MM.1S (cell line): ENCODE results near the gene SUSD2.

Experiments used
- DNase-seq: peaks from one replicate; pipeline ENCODE4 v3.0.0-alpha.2; 2015
- H2AFZ ChIP-seq: fragments of 300-600 bp; sonication (generic); 2 replicates; pipeline ENCODE4 v1.6.0; 2016; ENCODE audit warnings: antibody characterized with exemption, low read length
- H3F3A ChIP-seq: fragments of 300-600 bp; sonication (generic); 2 replicates; pipeline ENCODE4 v1.6.1; 2016; ENCODE audit warnings: mild to moderate bottlenecking, antibody characterized with exemption, low read length, moderate library complexity, mixed read lengths; ENCODE audit not compliant: insufficient read depth
- H3K27ac ChIP-seq: fragments of 300-600 bp; sonication (generic); 2 replicates; pipeline ENCODE4 v1.5.1; 2016; ENCODE audit warnings: mild to moderate bottlenecking, low read length
- H3K27me3 ChIP-seq: fragments of 300-600 bp; sonication (generic); replicated peaks from 2 replicates; pipeline ENCODE4 v1.6.0; 2016; ENCODE audit warnings: low read length; ENCODE audit not compliant: insufficient read depth
- H3K36me3 ChIP-seq: fragments of 300-600 bp; sonication (generic); replicated peaks from 2 replicates; pipeline ENCODE4 v1.6.1; 2016; ENCODE audit warnings: mild to moderate bottlenecking, low read length, mixed read lengths; ENCODE audit not compliant: insufficient read depth
- H3K4me1 ChIP-seq: fragments of 300-600 bp; sonication (generic); 2 replicates; pipeline ENCODE4 v1.6.1; 2016; ENCODE audit warnings: low read length, mixed read lengths
- H3K4me2 ChIP-seq: fragments of 300-600 bp; sonication (generic); 2 replicates; pipeline ENCODE4 v1.6.0; 2016; ENCODE audit warnings: low read depth, low read length
- H3K4me3 ChIP-seq: fragments of 300-600 bp; sonication (generic); 2 replicates; pipeline ENCODE4 v1.5.1; 2016; ENCODE audit warnings: low read length, mixed read lengths
- H3K79me2 ChIP-seq: fragments of 300-600 bp; sonication (generic); 2 replicates; pipeline ENCODE4 v1.6.1; 2016; ENCODE audit warnings: mixed run types, low read length, mixed read lengths
- H3K9ac ChIP-seq: fragments of 300-600 bp; sonication (generic); 2 replicates; pipeline ENCODE4 v1.6.1; 2016; ENCODE audit warnings: low read length, mixed read lengths
- H3K9me2 ChIP-seq: fragments of 300-600 bp; sonication (generic); replicated peaks from 2 replicates; pipeline ENCODE4 v1.6.1; 2016; ENCODE audit warnings: mild to moderate bottlenecking, low read length, mixed read lengths; ENCODE audit not compliant: insufficient read depth
- H3K9me3 ChIP-seq: fragments of 300-600 bp; sonication (generic); replicated peaks from 2 replicates; pipeline ENCODE4 v1.6.1; 2016; ENCODE audit warnings: mild to moderate bottlenecking, low read length, mixed read lengths; ENCODE audit not compliant: insufficient read depth
- H4K20me1 ChIP-seq: fragments of 300-600 bp; sonication (generic); 2 replicates; pipeline ENCODE4 v1.6.1; 2016; ENCODE audit warnings: mild to moderate bottlenecking, low read length, moderate library complexity, mixed read lengths; ENCODE audit not compliant: insufficient read depth
- EZH2 ChIP-seq: fragments of 300-600 bp; sonication (generic); optimal IDR thresholded peaks from 2 replicates; pipeline ENCODE3; 2017; ENCODE audit warnings: low read depth, mild to moderate bottlenecking, antibody characterized with exemption, low read length, mixed read lengths
- EZH2phosphoT487 ChIP-seq: fragments of 300-600 bp; sonication (generic); IDR thresholded peaks from 2 replicates; pipeline ENCODE4 v1.6.1; 2018; ENCODE audit warnings: antibody characterized with exemption, low read length
- TF ChIP-seq, protein P1 (sequence below): fragments of 300-600 bp; sonication (generic); IDR thresholded peaks from 2 replicates; pipeline ENCODE4 v1.5.1; 2016; ENCODE audit warnings: antibody characterized with exemption, low read length, mixed read lengths

SUSD2 gene

DNA sequence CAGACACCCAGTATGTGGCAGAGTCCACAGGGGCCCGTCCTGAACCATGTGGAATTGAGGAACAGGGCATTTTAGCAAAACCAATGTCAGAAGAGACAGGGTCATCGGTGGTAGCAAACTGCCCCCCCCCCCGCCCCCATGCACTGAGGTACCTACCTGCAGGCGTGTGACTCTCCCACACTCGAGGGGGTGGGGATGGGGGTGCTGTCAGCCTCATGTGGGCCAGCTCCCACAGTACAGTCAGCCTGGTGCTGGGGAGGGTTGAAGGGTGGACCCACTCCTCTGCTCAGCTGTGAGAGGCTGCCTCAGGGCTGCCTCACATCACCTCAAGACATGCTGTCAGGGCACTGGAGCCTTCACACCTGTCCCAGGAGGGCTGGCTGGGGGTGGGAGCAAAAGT lies 10.7 kb upstream of the SUSD2 start:
- TF ChIP-seq EZH2 (no peak), EZH2phosphoT487 (no peak)
- TF ChIP-seq, protein P1, sequence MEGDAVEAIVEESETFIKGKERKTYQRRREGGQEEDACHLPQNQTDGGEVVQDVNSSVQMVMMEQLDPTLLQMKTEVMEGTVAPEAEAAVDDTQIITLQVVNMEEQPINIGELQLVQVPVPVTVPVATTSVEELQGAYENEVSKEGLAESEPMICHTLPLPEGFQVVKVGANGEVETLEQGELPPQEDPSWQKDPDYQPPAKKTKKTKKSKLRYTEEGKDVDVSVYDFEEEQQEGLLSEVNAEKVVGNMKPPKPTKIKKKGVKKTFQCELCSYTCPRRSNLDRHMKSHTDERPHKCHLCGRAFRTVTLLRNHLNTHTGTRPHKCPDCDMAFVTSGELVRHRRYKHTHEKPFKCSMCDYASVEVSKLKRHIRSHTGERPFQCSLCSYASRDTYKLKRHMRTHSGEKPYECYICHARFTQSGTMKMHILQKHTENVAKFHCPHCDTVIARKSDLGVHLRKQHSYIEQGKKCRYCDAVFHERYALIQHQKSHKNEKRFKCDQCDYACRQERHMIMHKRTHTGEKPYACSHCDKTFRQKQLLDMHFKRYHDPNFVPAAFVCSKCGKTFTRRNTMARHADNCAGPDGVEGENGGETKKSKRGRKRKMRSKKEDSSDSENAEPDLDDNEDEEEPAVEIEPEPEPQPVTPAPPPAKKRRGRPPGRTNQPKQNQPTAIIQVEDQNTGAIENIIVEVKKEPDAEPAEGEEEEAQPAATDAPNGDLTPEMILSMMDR, result no peak
- Histone ChIP-seq H3K27me3 (no peaks in the 10 kb centered on the region), H3K4me3 (no peak overlapping the region), H3K9me2 (no peaks in the 10 kb centered on the region), H3K36me3 (no peaks in the 10 kb centered on the region), H3K4me1 (no peaks in the 10 kb centered on the region), H3K79me2 (no peaks in the 10 kb centered on the region), H3K4me2 (no peak overlapping the region), H3F3A (no peaks in the 10 kb centered on the region), H3K27ac (no peak overlapping the region), H3K9ac (no peak overlapping the region), H4K20me1 (no peaks in the 10 kb centered on the region), H3K9me3 (no peaks in the 10 kb centered on the region), H2AFZ (no peak overlapping the region)
- DNase-seq, result no peak

DNA sequence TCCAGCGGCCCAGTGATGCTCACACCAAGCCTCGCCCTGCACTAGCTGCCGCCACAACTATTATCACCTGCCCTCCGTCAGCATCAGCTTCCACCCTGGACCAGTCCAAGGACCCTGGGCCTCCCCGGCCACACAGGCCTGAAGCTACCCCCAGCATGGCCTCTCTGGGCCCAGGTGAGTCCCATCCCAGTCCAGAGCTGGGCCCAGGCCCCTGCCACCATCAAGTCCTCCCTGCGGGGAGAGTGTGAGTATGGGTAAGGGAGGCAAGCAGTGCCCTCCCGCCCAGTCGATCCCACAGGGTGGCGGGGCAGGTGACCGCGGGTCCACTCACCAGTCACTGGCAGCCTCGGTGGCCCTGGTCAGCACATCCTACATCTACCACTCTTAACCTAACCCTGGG lies 9.5 kb upstream of the SUSD2 start:
- Histone ChIP-seq H3K9me2 (no peaks in the 10 kb centered on the region), H3K36me3 (no peaks in the 10 kb centered on the region), H3K79me2 (no peaks in the 10 kb centered on the region), H3K4me3 (no peak overlapping the region), H3K4me2 (no peak overlapping the region), H4K20me1 (no peaks in the 10 kb centered on the region), H3F3A (no peaks in the 10 kb centered on the region), H2AFZ (no peak overlapping the region), H3K9ac (no peak overlapping the region), H3K27me3 (no peaks in the 10 kb centered on the region), H3K4me1 (no peaks in the 10 kb centered on the region), H3K9me3 (no peaks in the 10 kb centered on the region), H3K27ac (no peak overlapping the region)
- TF ChIP-seq EZH2phosphoT487 (no peak), EZH2 (no peak)
- TF ChIP-seq, protein P1, result no peak
- DNase-seq, result no peak

DNA sequence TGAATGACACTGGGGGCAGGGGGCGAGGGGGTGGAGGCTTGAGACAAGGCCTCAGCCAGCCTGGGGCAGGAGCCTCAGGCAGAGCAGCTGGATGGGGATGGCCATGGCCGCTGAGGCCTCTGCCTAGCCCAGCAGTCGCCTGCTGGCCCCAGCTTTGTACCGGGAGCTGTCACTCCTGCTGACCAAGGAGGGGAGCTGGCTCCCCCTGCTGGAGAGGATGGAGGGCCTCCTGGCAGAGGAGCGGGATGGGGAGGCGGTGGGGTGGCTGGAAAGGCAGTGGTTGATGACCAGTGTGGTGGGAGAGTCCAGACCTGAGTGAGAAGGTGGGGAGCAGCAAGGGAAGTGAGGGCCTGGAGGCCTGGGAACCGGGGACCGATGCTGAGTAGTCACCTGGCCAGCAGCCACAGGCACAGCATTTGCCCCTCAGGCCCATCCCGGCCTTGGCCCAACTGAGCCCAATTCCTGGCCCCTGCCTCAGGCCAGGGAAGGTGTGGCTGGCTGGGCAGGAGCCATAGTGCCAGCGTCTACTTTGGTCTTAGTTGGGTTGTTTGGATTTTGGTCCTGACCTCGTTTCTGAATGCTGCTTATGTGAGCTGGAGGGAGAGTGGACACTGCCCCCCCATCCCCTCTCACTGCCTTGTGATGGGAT lies 6.0 kb upstream of the SUSD2 start:
- H3K9me3 ChIP-seq, result no peaks in the 10 kb centered on the region
- H3K79me2 ChIP-seq, result no peaks in the 10 kb centered on the region
- TF ChIP-seq EZH2 (no peak), EZH2phosphoT487 (no peak)
- TF ChIP-seq, protein P1, result peak; percentile 83
- no peak overlapping the region for H2AFZ ChIP-seq
- H4K20me1 ChIP-seq, result no peaks in the 10 kb centered on the region
- H3K9me2 ChIP-seq, result no peaks in the 10 kb centered on the region
- peak; percentile 42 for DNase-seq
- H3K4me2 ChIP-seq, result no peak overlapping the region
- H3F3A ChIP-seq, result no peaks in the 10 kb centered on the region
- H3K27ac ChIP-seq, result no peak overlapping the region
- no peaks in the 10 kb centered on the region for H3K36me3 ChIP-seq
- no peak overlapping the region for H3K4me3 ChIP-seq
- no peak overlapping the region for H3K9ac ChIP-seq
- no peaks in the 10 kb centered on the region for H3K4me1 ChIP-seq
- no peaks in the 10 kb centered on the region for H3K27me3 ChIP-seq
